Measurements from ENCODE around the gene TFF1.

The TFF1 gene

GRCh38 chr21:42373908-42374455 lies 7.6 kb upstream of the TFF1 start:
- no peak for TF ChIP-seq CTCF (IDR thresholded peaks at IDR 0.05)

- TF ChIP-seq CTCF (IDR thresholded peaks at IDR 0.05), result no peak
These were observed 7.0 kb upstream of the TFF1 start for GRCh38 chr21:42373196-42373907.

- no peak for TF ChIP-seq CTCF (IDR thresholded peaks at IDR 0.05)
These were observed 4.7 kb upstream of the TFF1 start for GRCh38 chr21:42370894-42371654.

DNA sequence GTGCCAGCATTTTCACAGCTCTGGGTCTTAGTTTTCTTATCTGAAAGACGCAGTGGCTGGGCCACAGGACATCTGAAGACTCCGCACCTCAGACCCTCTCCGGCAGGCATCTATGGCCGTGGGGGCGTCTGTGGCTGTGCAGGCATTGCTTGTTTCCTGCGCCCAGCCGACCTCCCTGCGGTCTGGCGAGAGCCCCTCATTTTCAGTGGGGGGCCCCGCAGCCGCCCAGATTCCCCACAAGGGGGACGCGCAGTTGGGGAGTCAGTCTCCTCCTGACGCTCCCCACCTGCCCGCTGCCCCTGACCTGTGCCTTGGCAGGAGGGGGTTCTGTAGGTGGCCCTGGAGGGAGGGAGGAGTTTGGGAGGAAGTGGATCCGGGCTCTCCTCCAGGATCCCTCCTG lies 3.5 kb upstream of the TFF1 start:
- no peak for TF ChIP-seq CTCF (IDR thresholded peaks at IDR 0.05)

DNA sequence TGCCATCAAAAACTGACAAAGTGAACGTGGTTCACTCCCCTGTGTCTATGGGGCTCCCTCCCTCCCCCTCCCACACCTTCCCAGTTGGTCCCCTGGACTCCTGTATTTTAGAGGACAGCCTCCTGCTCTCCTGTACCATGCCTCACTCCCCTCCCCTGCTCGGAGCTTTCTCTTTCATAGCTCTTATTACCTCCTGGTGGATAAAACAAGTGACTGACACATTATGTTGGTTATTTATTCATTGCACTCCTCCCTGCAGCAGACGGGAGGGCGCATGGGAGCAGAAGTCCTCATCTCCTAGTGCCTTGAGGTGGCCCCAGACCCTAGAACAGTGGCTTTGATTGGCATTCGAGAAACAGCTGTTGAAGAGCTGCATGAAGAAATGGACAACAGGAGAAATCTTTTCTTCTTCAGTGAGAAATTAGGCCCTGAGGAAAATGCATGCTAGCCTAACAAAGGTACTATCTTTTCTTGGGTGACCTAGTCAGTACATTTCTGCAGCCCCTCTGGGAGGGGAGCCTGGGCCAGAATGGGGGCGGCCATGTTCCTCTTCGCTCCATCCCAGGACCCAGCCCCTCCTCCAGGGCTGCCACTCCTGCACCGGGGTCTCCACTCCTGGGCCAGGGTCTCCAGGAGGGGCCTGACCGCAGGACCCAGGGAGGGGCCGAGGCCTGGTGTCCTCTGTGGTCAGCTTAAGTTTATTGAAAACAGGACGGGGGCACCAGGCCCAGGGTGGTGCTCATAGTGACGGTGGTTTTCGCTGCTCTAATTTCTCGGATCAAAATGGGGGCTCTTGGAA lies 1.2 kb upstream of the TFF1 start:
- no peak for TF ChIP-seq CTCF (IDR thresholded peaks at IDR 0.05)

DNA sequence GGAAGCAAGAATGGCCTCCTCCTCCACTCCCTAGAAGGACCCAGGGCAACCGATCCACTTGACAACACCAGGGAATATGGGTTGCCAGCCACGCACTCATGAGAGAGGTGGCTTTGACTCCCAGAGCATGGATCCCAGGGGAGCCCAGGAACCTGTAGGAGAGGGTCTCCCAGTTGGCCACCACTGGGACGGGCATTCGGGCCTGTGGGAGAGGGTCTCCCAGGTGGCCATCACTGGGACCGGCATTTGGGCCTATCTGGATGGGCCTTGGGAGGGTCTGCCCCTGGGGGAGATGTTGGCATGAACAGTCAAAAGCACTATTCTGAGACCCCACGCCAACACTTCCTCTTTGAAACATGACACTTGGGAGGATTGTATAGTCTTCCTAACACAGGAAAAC lies 565 bp downstream of the TFF1 start:
- TF ChIP-seq CTCF (IDR thresholded peaks at IDR 0.05), result no peak

GRCh38 chr21:42364304-42364865 lies 1.9 kb downstream of the TFF1 start:
- TF ChIP-seq CTCF (IDR thresholded peaks at IDR 0.05), result no peak

Measured in LNCAP (cell line).